HepG2 (cell line): ENCODE measurements around the gene DPEP3. TPM values are rescaled to one million over a fixed set of nuclear protein-coding genes. Genes with fewer than 3 reads are reported as not detected.

Source experiments
- ATAC-seq: fragments of 200-7000 bp; cut with Tn5 transposase; 3 replicates; pipeline ENCODE4 v1.9.1; 2020; ENCODE audit warnings: mild to moderate bottlenecking, moderate library complexity
- BruUV-seq: library from RNA; stranded (reverse); fragments of 400-500 nt; replicated peaks from 2 replicates; lab custom pipeline; 2021; lab: Mats Ljungman, UMichigan
- CTCF ChIA-PET: fragments of 300-600 bp; formaldehyde crosslinking; extraction: SDS; loops from one replicate; lab custom pipeline; 2021; ENCODE audit warnings: low total read pairs, inconsistent platforms, low intra/inter-chr PET ratio; lab: Yijun Ruan, JAX
- POLR2A ChIA-PET: fragments of 350-600 bp; sonication (Branson Sonifier 250); formaldehyde crosslinking; loops from one replicate; lab custom pipeline; 2020; ENCODE audit warnings: antibody characterized with exemption, inconsistent platforms; lab: Yijun Ruan, JAX
- DNase-seq: peaks from one replicate; pipeline ENCODE4 v3.0.0-alpha.2; 2015; ENCODE audit warnings: low spot score
- FAIRE-seq: peaks from 3 replicates; lab custom pipeline; 2011; peaks lifted over from hg19 to GRCh38; lab: Jason Lieb, UNC
- H2AFZ ChIP-seq: one replicate; pipeline ENCODE4 v1.6.1; 2011; ENCODE audit warnings: low read length, inconsistent platforms
- H3K27ac ChIP-seq: fragments of 300-600 bp; 3 replicates; pipeline ENCODE4 v1.8.0; 2011; ENCODE audit warnings: mixed run types, mild to moderate bottlenecking, mixed read lengths, low read length, inconsistent platforms; ENCODE audit not compliant: insufficient read depth; ENCODE audit errors: extremely low read length
- H3K27me3 ChIP-seq, 2 experiments: fragments of 200-600 bp in 1 of 2; 2 replicates in 1 of 2; 3 replicates in 1 of 2; pipeline versions ENCODE4 v1.6.0 to v1.8.0; 2011; ENCODE audit warnings: low read length in 2 of 2, mild to moderate bottlenecking in 2 of 2, moderate library complexity in 2 of 2, inconsistent platforms in 1 of 2; ENCODE audit not compliant: insufficient read depth in 2 of 2, control insufficient read depth in 1 of 2
- H3K36me3 ChIP-seq, 2 experiments: fragments of 200-600 bp in 1 of 2; replicated peaks in 1 of 2; 2 replicates in 1 of 2; 3 replicates in 1 of 2; pipeline versions ENCODE4 v1.5.1 to v1.8.0; 2011; ENCODE audit warnings: low read length in 2 of 2, inconsistent platforms in 1 of 2; ENCODE audit not compliant: insufficient read depth in 2 of 2, control insufficient read depth in 1 of 2
- H3K4me1 ChIP-seq: 2 replicates; pipeline ENCODE4 v1.5.1; 2012; ENCODE audit warnings: low read length, inconsistent platforms; ENCODE audit not compliant: insufficient read depth
- H3K4me2 ChIP-seq: 2 replicates; pipeline ENCODE4 v1.6.0; 2011; ENCODE audit warnings: low read depth, low read length, inconsistent platforms
- H3K4me3 ChIP-seq, 3 experiments: fragments of 200-600 bp in 1 of 3; sonication (generic), shearing (Covaris generic) in 1 of 3; replicated peaks in 1 of 3; 2 replicates each; pipeline ENCODE4 v1.5.1; 2011 to 2016; ENCODE audit warnings: low read length in 3 of 3, inconsistent platforms in 2 of 3, low read depth in 2 of 3, mild to moderate bottlenecking in 2 of 3, control low read depth in 1 of 3, mixed read lengths in 1 of 3; ENCODE audit not compliant: insufficient read depth in 1 of 3
- H3K79me2 ChIP-seq: one replicate; pipeline ENCODE4 v1.6.1; 2011; ENCODE audit warnings: low read length, inconsistent platforms; ENCODE audit not compliant: insufficient read depth
- H3K9ac ChIP-seq: 2 replicates; pipeline ENCODE4 v1.6.0; 2011; ENCODE audit warnings: mild to moderate bottlenecking, low read depth, low read length, inconsistent platforms; ENCODE audit not compliant: insufficient read depth
- H3K9me3 ChIP-seq: 2 replicates; pipeline ENCODE4 v1.5.1; 2012; ENCODE audit warnings: mild to moderate bottlenecking, low read length
- H4K20me1 ChIP-seq: 2 replicates; pipeline ENCODE4 v1.6.0; 2011; ENCODE audit warnings: inconsistent platforms, mild to moderate bottlenecking, low read length, moderate library complexity; ENCODE audit not compliant: insufficient read depth
- EED ChIP-seq: sonication (generic); formaldehyde crosslinking; IDR thresholded peaks from 2 replicates; pipeline ENCODE4 v1.5.0; 2020; ENCODE audit warnings: mild to moderate bottlenecking, missing genetic modification reagents
- NFKB2 ChIP-seq: sonication (generic); formaldehyde crosslinking; IDR thresholded peaks from 2 replicates; pipeline ENCODE4 v1.4.0; 2020; ENCODE audit warnings: missing genetic modification reagents, borderline replicate concordance
- STAT6 ChIP-seq: sonication (generic); formaldehyde crosslinking; IDR thresholded peaks from 2 replicates; pipeline ENCODE4 v1.4.0; 2020; ENCODE audit warnings: missing genetic modification reagents, mild to moderate bottlenecking, borderline replicate concordance
- ZBTB2 ChIP-seq: sonication (generic); formaldehyde crosslinking; IDR thresholded peaks from 2 replicates; pipeline ENCODE4 v1.8.0; 2022; ENCODE audit warnings: low read depth, missing genetic modification reagents
- ZC3H13 ChIP-seq: sonication (generic); formaldehyde crosslinking; IDR thresholded peaks from 2 replicates; pipeline ENCODE4 v1.8.1; 2023; ENCODE audit warnings: mild to moderate bottlenecking, missing genetic modification reagents, moderate library complexity
- ZNF367 ChIP-seq: sonication (generic); formaldehyde crosslinking; IDR thresholded peaks from 2 replicates; pipeline ENCODE4 v1.4.0; 2020; ENCODE audit warnings: missing genetic modification reagents, borderline replicate concordance
- ZNF550 ChIP-seq: sonication (generic); formaldehyde crosslinking; IDR thresholded peaks from 2 replicates; pipeline ENCODE4 v1.4.0; 2020; ENCODE audit warnings: mild to moderate bottlenecking, missing genetic modification reagents, borderline replicate concordance
- ZNF615 ChIP-seq: sonication (generic); formaldehyde crosslinking; IDR thresholded peaks from 2 replicates; pipeline ENCODE4 v1.5.0; 2020; ENCODE audit warnings: mild to moderate bottlenecking, missing genetic modification reagents, borderline replicate concordance
- ZSCAN21 ChIP-seq: sonication (generic); formaldehyde crosslinking; IDR thresholded peaks from 2 replicates; pipeline ENCODE4 v1.8.0; 2022; ENCODE audit warnings: mild to moderate bottlenecking, missing genetic modification reagents, moderate library complexity, borderline replicate concordance
- WGBS: methylation state at CpG from one replicate; pipeline ENCODE4 v1.1.6; 2017; ENCODE audit warnings: low lambda C conversion rate; 5-methylcytosine and 5-hydroxymethylcytosine counted together
- in situ Hi-C: cut with HindIII; loops from 2 replicates; pipeline ENCODE4 v1.10.0; 2017; ENCODE audit warnings: low pct_unique_long_range_greater_than_20kb; ENCODE audit not compliant: extremely low pct_ligation_motif_present
- intact Hi-C: fragments of 100-400 bp; cut with micrococcal nuclease; formaldehyde crosslinking; loops from one replicate; pipeline ENCODE4 v1.10.0; 2022; ENCODE audit not compliant: unreplicated experiment
- polyA plus RNA-seq, 8 experiments: library from polyadenylated mRNA; depleted of rRNA in 3 of 8; stranded (reverse) in 7 of 8; unstranded in 1 of 8; fragments of >200 nt; fragmentation: Illumina TruSeq in 4 of 8; extraction: Trizol in 4 of 8; gene quantifications; 2 replicates each; pipeline versions ENCODE4 v1.2.1 to v1.2.3, GENCODE V29; 2011 to 2016; ENCODE audit warnings: low read depth in 4 of 8, missing spikeins in 1 of 8, mixed read lengths in 1 of 8; ENCODE audit not compliant: insufficient read depth in 1 of 8
- total RNA-seq, 5 experiments: library from RNA; depleted of rRNA; stranded (reverse); fragments of >200 nt; fragmentation: Illumina TruSeq; extraction: Trizol; gene quantifications; 2 replicates each; pipeline ENCODE4 v1.2.3, GENCODE V29; 2016; ENCODE audit warnings: low read depth in 1 of 5

The DPEP3 gene
- total and polyA plus RNA-seq, 2 of the 13 experiments (the other 11 are each of a cell fraction or from before 2014, with no cell fraction given), result not detected

DNA sequence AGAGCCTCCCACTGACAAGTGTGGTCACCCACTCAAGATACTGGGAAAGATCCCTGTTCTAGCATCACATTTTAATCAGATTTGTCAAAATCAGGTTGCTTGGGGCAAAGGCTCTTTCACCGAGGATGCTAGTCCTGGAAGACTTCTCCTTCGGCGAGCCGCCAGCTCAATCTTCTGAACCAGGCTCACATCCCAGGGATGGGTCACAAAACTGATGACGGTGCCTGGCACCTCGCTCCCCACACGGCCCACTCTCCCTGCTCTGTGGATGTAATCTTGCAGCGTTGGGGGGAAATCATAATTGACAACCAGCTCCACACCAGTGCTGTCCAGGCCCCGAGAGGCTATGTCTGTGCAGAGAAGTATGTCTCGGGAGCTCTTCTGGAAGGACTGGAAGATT, 41.2 kb upstream of the DPEP3 start:
- DNase-seq, result no peak
- peaks cover 32% of the 10 kb centered on the region for H3K79me2 ChIP-seq
- CTCF ChIA-PET, result no interaction called here
- no peak overlapping the region for H2AFZ ChIP-seq
- H3K27ac ChIP-seq, result no peak overlapping the region
- POLR2A ChIA-PET, result interaction anchor here (1.2 to 3.3 kb wide), 11 partner anchors 16 to 213 kb away, joined by 3 to 26 read pairs (median 12); partner anchors contain the start of genes DPEP2, LCAT, NFATC3 and PSMB10
- intact Hi-C loops, result no loop called here
- TF ChIP-seq ZSCAN21 (no peak), ZNF615 (CRISPR knock-in tag) (no peak), EED (CRISPR knock-in tag) (0 out of 2 replicates have a peak, but pooled peaks have one; percentile 22), NFKB2 (CRISPR knock-in tag) (0 out of 2 replicates have a peak, but pooled peaks have one; percentile 50), STAT6 (CRISPR knock-in tag) (no peak), ZBTB2 (CRISPR knock-in tag) (no peak), ZC3H13 (CRISPR knock-in tag) (peak; percentile 79; the same call in 1 of the 2 replicates), ZNF550 (CRISPR knock-in tag) (no peak), ZNF367 (CRISPR knock-in tag) (0 out of 2 replicates have a peak, but pooled peaks have one; percentile 17)
- TF ChIP-seq, all 625 proteins: peak for 4
- WGBS, result 91% methylated on average over 8 of the region's 10 CpGs
- no peaks in the 10 kb centered on the region for H3K9me3 ChIP-seq
- no peak for FAIRE-seq
- peak overlapping the region; percentile 92 to 99 (median 92); a peak in 5 of 6 replicates for H3K4me3 ChIP-seq
- no peak for ATAC-seq
- peak overlapping the region; percentile 94 for H3K9ac ChIP-seq
- in situ Hi-C loops, result no loop called here
- no peaks in the 10 kb centered on the region for H4K20me1 ChIP-seq
- BruUV-seq, result no TSS peak
- H3K27me3 ChIP-seq, result no peaks in the 10 kb centered on the region; a peak in 1 of 5 replicates
- H3K4me2 ChIP-seq, result peak overlapping the region; percentile 96
- H3K36me3 ChIP-seq, result no peaks in the 10 kb centered on the region; a peak in 1 of 5 replicates
- peaks cover 30% of the 10 kb centered on the region for H3K4me1 ChIP-seq
